Measurements from ENCODE around the gene ARHGAP20. TPM values are rescaled to one million over a fixed set of nuclear protein-coding genes. Genes with fewer than 3 reads are reported as not detected.

ARHGAP20 gene
- total and polyA plus RNA-seq, 2 experiments from 2014 or later = 0.31 TPM; not detected in 1

DNA sequence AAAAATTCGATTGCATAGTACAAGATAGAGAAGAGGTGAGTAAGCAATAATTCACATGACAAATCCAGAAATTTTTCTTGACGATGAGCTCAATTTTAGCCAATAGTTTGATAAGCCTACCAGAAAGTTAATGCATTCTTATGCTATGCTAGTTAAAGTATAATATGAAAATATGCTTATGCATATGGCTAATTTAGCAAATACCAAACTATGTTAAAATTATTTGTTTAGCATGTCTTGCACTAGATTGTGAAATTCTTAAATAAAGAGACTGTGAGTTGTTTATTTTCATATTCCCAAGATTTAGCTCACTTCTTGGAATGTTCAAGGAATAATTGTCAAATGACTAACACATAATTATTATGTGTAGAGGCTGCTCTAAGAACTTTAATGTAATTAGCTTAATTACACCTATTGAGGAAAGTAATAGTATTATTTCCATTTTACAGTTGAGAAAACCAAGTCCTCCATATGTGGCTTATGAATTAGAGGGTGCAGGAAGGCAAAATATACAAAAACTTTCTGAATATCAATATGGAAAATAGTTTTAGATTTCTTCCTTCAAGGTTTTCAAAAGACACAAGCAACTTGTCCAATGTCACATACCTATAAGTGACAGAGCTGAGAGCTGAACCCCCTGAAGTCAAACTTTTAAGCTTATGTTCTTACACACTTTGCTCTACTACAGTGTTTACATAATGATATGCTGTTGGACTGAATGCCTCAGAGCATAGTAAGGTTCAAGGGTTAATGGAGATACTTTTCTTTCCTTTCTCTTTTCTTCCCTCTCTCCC, 45.9 kb upstream of the ARHGAP20 start:
- no peak overlapping the region for H3K27ac ChIP-seq (ENCODE audit: low read depth)
- H3K36me3 ChIP-seq (ENCODE audit: insufficient read depth) = no peaks in the 10 kb centered on the region
- H3K4me1 Mint-ChIP-seq = peaks cover 9% of the 10 kb centered on the region; the same call in 2 of the 3 replicates
- no peaks in the 10 kb centered on the region for H3K27me3 Mint-ChIP-seq (ENCODE audit: insufficient read depth, low read depth, poor library complexity)
- no peak overlapping the region for H2AFZ ChIP-seq
- H3K4me3 Mint-ChIP-seq = no peak overlapping the region
- no peak overlapping the region for H3K4me2 ChIP-seq
- no peaks in the 10 kb centered on the region for H3K79me2 ChIP-seq (replicated peaks; ENCODE audit: insufficient read depth)
- peaks cover 4% of the 10 kb centered on the region; the same call in 2 of the 3 replicates for H3K9me3 Mint-ChIP-seq
- H4K20me1 ChIP-seq (replicated peaks; ENCODE audit: insufficient read depth) = no peaks in the 10 kb centered on the region
- no peak overlapping the region for H3K27ac Mint-ChIP-seq
- DNase-seq (ENCODE audit: low spot score) = no peak
- no peaks in the 10 kb centered on the region for H3K27me3 ChIP-seq (ENCODE audit: insufficient read depth)
- H3K4me1 ChIP-seq (ENCODE audit: insufficient read depth) = peaks cover 5% of the 10 kb centered on the region
- H3K36me3 Mint-ChIP-seq (ENCODE audit: low read depth) = no peaks in the 10 kb centered on the region; the same call in 2 of the 3 replicates
- TF ChIP-seq, protein P1, sequence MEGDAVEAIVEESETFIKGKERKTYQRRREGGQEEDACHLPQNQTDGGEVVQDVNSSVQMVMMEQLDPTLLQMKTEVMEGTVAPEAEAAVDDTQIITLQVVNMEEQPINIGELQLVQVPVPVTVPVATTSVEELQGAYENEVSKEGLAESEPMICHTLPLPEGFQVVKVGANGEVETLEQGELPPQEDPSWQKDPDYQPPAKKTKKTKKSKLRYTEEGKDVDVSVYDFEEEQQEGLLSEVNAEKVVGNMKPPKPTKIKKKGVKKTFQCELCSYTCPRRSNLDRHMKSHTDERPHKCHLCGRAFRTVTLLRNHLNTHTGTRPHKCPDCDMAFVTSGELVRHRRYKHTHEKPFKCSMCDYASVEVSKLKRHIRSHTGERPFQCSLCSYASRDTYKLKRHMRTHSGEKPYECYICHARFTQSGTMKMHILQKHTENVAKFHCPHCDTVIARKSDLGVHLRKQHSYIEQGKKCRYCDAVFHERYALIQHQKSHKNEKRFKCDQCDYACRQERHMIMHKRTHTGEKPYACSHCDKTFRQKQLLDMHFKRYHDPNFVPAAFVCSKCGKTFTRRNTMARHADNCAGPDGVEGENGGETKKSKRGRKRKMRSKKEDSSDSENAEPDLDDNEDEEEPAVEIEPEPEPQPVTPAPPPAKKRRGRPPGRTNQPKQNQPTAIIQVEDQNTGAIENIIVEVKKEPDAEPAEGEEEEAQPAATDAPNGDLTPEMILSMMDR (conservative IDR thresholded peaks at IDR 0.05; ENCODE audit: low read depth in 2 of 2) = no peak
- TF ChIP-seq ZNF331 (CRISPR knock-in tag; IDR thresholded peaks at IDR 0.05; ENCODE audit: low read depth) = no peak
- TF ChIP-seq CREB1 (CRISPR knock-in tag; IDR thresholded peaks at IDR 0.05; ENCODE audit: low read depth) = no peak
- no peak for TF ChIP-seq STAT1 (IDR thresholded peaks at IDR 0.05; ENCODE audit: unreplicated experiment)
- TF ChIP-seq, protein P2, sequence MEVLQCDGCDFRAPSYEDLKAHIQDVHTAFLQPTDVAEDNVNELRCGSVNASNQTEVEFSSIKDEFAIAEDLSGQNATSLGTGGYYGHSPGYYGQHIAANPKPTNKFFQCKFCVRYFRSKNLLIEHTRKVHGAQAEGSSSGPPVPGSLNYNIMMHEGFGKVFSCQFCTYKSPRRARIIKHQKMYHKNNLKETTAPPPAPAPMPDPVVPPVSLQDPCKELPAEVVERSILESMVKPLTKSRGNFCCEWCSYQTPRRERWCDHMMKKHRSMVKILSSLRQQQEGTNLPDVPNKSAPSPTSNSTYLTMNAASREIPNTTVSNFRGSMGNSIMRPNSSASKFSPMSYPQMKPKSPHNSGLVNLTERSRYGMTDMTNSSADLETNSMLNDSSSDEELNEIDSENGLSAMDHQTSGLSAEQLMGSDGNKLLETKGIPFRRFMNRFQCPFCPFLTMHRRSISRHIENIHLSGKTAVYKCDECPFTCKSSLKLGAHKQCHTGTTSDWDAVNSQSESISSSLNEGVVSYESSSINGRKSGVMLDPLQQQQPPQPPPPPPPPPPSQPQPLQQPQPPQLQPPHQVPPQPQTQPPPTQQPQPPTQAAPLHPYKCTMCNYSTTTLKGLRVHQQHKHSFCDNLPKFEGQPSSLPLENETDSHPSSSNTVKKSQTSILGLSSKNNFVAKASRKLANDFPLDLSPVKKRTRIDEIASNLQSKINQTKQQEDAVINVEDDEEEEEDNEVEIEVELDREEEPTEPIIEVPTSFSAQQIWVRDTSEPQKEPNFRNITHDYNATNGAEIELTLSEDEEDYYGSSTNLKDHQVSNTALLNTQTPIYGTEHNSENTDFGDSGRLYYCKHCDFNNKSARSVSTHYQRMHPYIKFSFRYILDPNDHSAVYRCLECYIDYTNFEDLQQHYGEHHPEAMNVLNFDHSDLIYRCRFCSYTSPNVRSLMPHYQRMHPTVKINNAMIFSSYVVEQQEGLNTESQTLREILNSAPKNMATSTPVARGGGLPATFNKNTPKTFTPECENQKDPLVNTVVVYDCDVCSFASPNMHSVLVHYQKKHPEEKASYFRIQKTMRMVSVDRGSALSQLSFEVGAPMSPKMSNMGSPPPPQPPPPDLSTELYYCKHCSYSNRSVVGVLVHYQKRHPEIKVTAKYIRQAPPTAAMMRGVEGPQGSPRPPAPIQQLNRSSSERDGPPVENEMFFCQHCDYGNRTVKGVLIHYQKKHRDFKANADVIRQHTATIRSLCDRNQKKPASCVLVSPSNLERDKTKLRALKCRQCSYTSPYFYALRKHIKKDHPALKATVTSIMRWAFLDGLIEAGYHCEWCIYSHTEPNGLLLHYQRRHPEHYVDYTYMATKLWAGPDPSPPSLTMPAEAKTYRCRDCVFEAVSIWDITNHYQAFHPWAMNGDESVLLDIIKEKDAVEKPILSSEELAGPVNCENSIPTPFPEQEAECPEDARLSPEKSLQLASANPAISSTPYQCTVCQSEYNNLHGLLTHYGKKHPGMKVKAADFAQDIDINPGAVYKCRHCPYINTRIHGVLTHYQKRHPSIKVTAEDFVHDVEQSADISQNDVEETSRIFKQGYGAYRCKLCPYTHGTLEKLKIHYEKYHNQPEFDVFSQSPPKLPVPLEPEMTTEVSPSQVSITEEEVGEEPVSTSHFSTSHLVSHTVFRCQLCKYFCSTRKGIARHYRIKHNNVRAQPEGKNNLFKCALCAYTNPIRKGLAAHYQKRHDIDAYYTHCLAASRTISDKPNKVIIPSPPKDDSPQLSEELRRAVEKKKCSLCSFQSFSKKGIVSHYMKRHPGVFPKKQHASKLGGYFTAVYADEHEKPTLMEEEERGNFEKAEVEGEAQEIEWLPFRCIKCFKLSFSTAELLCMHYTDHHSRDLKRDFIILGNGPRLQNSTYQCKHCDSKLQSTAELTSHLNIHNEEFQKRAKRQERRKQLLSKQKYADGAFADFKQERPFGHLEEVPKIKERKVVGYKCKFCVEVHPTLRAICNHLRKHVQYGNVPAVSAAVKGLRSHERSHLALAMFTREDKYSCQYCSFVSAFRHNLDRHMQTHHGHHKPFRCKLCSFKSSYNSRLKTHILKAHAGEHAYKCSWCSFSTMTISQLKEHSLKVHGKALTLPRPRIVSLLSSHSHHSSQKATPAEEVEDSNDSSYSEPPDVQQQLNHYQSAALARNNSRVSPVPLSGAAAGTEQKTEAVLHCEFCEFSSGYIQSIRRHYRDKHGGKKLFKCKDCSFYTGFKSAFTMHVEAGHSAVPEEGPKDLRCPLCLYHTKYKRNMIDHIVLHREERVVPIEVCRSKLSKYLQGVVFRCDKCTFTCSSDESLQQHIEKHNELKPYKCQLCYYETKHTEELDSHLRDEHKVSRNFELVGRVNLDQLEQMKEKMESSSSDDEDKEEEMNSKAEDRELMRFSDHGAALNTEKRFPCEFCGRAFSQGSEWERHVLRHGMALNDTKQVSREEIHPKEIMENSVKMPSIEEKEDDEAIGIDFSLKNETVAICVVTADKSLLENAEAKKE (CRISPR knock-in tag; IDR thresholded peaks at IDR 0.05) = no peak
- no peak for TF ChIP-seq EZH2 (IDR thresholded peaks at IDR 0.05; ENCODE audit: low read depth, unreplicated experiment)
- TF ChIP-seq EZH2phosphoT487 (IDR thresholded peaks at IDR 0.05; ENCODE audit: unreplicated experiment) = no peak
- TF ChIP-seq, protein P3, sequence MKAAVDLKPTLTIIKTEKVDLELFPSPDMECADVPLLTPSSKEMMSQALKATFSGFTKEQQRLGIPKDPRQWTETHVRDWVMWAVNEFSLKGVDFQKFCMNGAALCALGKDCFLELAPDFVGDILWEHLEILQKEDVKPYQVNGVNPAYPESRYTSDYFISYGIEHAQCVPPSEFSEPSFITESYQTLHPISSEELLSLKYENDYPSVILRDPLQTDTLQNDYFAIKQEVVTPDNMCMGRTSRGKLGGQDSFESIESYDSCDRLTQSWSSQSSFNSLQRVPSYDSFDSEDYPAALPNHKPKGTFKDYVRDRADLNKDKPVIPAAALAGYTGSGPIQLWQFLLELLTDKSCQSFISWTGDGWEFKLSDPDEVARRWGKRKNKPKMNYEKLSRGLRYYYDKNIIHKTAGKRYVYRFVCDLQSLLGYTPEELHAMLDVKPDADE (IDR thresholded peaks at IDR 0.05) = no peak
- no peak for TF ChIP-seq POLR2AphosphoS5 (IDR thresholded peaks at IDR 0.05; ENCODE audit: low read depth)
- TF ChIP-seq NANOG (IDR thresholded peaks at IDR 0.05; ENCODE audit: borderline replicate concordance) = no peak
- TF ChIP-seq JUNB (IDR thresholded peaks at IDR 0.05; ENCODE audit: unreplicated experiment) = no peak
- no peak for TF ChIP-seq ZNF114 (CRISPR knock-in tag; IDR thresholded peaks at IDR 0.05)
- TF ChIP-seq, protein P4, sequence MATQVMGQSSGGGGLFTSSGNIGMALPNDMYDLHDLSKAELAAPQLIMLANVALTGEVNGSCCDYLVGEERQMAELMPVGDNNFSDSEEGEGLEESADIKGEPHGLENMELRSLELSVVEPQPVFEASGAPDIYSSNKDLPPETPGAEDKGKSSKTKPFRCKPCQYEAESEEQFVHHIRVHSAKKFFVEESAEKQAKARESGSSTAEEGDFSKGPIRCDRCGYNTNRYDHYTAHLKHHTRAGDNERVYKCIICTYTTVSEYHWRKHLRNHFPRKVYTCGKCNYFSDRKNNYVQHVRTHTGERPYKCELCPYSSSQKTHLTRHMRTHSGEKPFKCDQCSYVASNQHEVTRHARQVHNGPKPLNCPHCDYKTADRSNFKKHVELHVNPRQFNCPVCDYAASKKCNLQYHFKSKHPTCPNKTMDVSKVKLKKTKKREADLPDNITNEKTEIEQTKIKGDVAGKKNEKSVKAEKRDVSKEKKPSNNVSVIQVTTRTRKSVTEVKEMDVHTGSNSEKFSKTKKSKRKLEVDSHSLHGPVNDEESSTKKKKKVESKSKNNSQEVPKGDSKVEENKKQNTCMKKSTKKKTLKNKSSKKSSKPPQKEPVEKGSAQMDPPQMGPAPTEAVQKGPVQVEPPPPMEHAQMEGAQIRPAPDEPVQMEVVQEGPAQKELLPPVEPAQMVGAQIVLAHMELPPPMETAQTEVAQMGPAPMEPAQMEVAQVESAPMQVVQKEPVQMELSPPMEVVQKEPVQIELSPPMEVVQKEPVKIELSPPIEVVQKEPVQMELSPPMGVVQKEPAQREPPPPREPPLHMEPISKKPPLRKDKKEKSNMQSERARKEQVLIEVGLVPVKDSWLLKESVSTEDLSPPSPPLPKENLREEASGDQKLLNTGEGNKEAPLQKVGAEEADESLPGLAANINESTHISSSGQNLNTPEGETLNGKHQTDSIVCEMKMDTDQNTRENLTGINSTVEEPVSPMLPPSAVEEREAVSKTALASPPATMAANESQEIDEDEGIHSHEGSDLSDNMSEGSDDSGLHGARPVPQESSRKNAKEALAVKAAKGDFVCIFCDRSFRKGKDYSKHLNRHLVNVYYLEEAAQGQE (IDR thresholded peaks at IDR 0.05; ENCODE audit: unreplicated experiment) = no peak
- H3F3A ChIP-seq (replicated peaks; ENCODE audit: low read depth) = no peaks in the 10 kb centered on the region
- ATAC-seq = no peak
- no peak overlapping the region for H3K4me3 ChIP-seq
- H3K9me2 ChIP-seq (ENCODE audit: insufficient read depth) = no peaks in the 10 kb centered on the region

Data from GM23338 (cell line).